B cell (primary cell): ENCODE data around the gene MAPK1. TPM values are rescaled to one million over a fixed set of nuclear protein-coding genes. Genes with fewer than 3 reads are reported as not detected.

Source experiments
- ATAC-seq: fragments of 200-7000 bp; cut with Tn5 transposase; one replicate; pipeline ENCODE4 v1.10.0; 2021; ENCODE audit warnings: low read depth, mild to moderate bottlenecking, moderate number of reproducible peaks, moderate library complexity
- CTCF ChIA-PET: fragments of 350-600 bp; sonication (Branson Sonifier 250); formaldehyde crosslinking; loops from one replicate; lab custom pipeline; 2021; ENCODE audit warnings: antibody characterized with exemption, inconsistent platforms; lab: Charles Lee
- POLR2A ChIA-PET: fragments of 350-600 bp; sonication (Branson Sonifier 250); formaldehyde crosslinking; loops from one replicate; lab custom pipeline; 2021; ENCODE audit warnings: antibody characterized with exemption; lab: Charles Lee
- DNase-seq: peaks from one replicate; pipeline ENCODE4 v3.0.0; 2013
- H2AFZ ChIP-seq: 2 replicates; pipeline ENCODE4 v1.6.1; 2012; ENCODE audit warnings: mild to moderate bottlenecking, low read depth, low read length; ENCODE audit not compliant: insufficient read depth, poor library complexity, severe bottlenecking
- H3K27ac ChIP-seq, 2 donors: 1 replicate in 1 of 2; 2 replicates in 1 of 2; pipeline ENCODE4 v1.5.1; 2012 to 2013; ENCODE audit warnings: low read length in 2 of 2, mild to moderate bottlenecking in 2 of 2, moderate library complexity in 1 of 2
- H3K27me3 ChIP-seq, 4 experiments: fragments of 200-600 bp in 1 of 4; sonication (generic) in 1 of 4; replicated peaks in 1 of 4; 1 replicate in 2 of 4; 2 replicates in 2 of 4; pipeline versions ENCODE4 v1.6.1 to v1.7.0; 2013 to 2016; ENCODE audit warnings: low read length in 3 of 4, mild to moderate bottlenecking in 2 of 4, mixed read lengths in 1 of 4, moderate library complexity in 1 of 4; ENCODE audit not compliant: insufficient read depth in 4 of 4, control insufficient read depth in 3 of 4; ENCODE audit errors: control extremely low read depth in 1 of 4
- H3K36me3 ChIP-seq, 2 experiments: replicated peaks in 1 of 2; 1 replicate in 1 of 2; 2 replicates in 1 of 2; pipeline versions ENCODE4 v1.6.1 to v1.7.1; 2013; ENCODE audit warnings: low read length in 1 of 2; ENCODE audit not compliant: insufficient read depth in 2 of 2, control insufficient read depth in 1 of 2; ENCODE audit errors: control extremely low read depth in 1 of 2, extremely low read depth in 1 of 2
- H3K4me1 ChIP-seq, 2 donors: fragments of 200-600 bp in 1 of 2; sonication (generic) in 1 of 2; 1 replicate in 1 of 2; 2 replicates in 1 of 2; pipeline versions ENCODE4 v1.5.1 to v1.6.1; 2013 to 2017; ENCODE audit warnings: low read length in 2 of 2; ENCODE audit not compliant: control insufficient read depth in 2 of 2, insufficient read depth in 2 of 2
- H3K4me2 ChIP-seq: replicated peaks from 2 replicates; pipeline ENCODE3; 2012; ENCODE audit warnings: mild to moderate bottlenecking, low read depth, low read length; ENCODE audit not compliant: poor library complexity, severe bottlenecking
- H3K4me3 ChIP-seq, 5 experiments: fragments of 200-600 bp in 1 of 5; sonication (generic) in 1 of 5; 1 replicate in 3 of 5; 2 replicates in 2 of 5; pipeline versions ENCODE4 v1.5.1 to v1.7.0; 2011 to 2016; ENCODE audit warnings: low read length in 4 of 5, mild to moderate bottlenecking in 4 of 5, low read depth in 2 of 5, control low read depth in 1 of 5, moderate library complexity in 1 of 5; ENCODE audit not compliant: insufficient read depth in 1 of 5; ENCODE audit errors: control extremely low read depth in 1 of 5, extremely low read depth in 1 of 5
- H3K79me2 ChIP-seq: fragments of 200-600 bp; sonication (generic); one replicate; pipeline ENCODE4 v1.6.0; 2016; ENCODE audit warnings: low read length; ENCODE audit not compliant: control insufficient read depth, insufficient read depth
- H3K9ac ChIP-seq: fragments of 200-600 bp; sonication (generic); 2 replicates; pipeline ENCODE4 v1.6.1; 2017; ENCODE audit warnings: mild to moderate bottlenecking, low read length, moderate library complexity
- H3K9me3 ChIP-seq, 3 donors: one replicate each; pipeline versions ENCODE4 v1.6.1 to v1.7.1; 2013; ENCODE audit warnings: low read length in 2 of 3; ENCODE audit not compliant: control insufficient read depth in 2 of 3, insufficient read depth in 1 of 3; ENCODE audit errors: control extremely low read depth in 1 of 3
- H4K20me1 ChIP-seq: 2 replicates; pipeline ENCODE4 v1.6.0; 2012; ENCODE audit warnings: mild to moderate bottlenecking, low read length; ENCODE audit not compliant: insufficient read depth, control insufficient read depth, poor library complexity, severe bottlenecking
- H3K27ac Mint-ChIP-seq: one replicate; pipeline ENCODE4 v1.8.0; 2021; ENCODE audit warnings: mixed read lengths
- H3K27me3 Mint-ChIP-seq: one replicate; pipeline ENCODE4 v1.8.0; 2021; ENCODE audit warnings: mixed read lengths
- H3K4me1 Mint-ChIP-seq: one replicate; pipeline ENCODE4 v1.8.0; 2021; ENCODE audit warnings: mixed read lengths
- H3K4me3 Mint-ChIP-seq: one replicate; pipeline ENCODE4 v1.8.0; 2021; ENCODE audit warnings: mixed read lengths
- H3K9me3 Mint-ChIP-seq: one replicate; pipeline ENCODE4 v1.8.0; 2022; ENCODE audit warnings: mixed read lengths; ENCODE audit not compliant: insufficient read depth
- EZH2 ChIP-seq: IDR thresholded peaks from 2 replicates; pipeline ENCODE4 v1.6.1; 2012; ENCODE audit warnings: borderline replicate concordance, low read depth, mild to moderate bottlenecking, moderate library complexity, low read length; ENCODE audit not compliant: insufficient read depth, poor library complexity, severe bottlenecking
- WGBS: methylation state at CpG from one replicate; pipeline ENCODE4 v1.1.5; 2013; ENCODE audit warnings: missing lambda C conversion rate; ENCODE audit not compliant: insufficient coverage; 5-methylcytosine and 5-hydroxymethylcytosine counted together
- intact Hi-C: fragments of 100-400 bp; cut with micrococcal nuclease; formaldehyde crosslinking; loops from one replicate; pipeline ENCODE4 v1.10.0; 2022
- polyA plus RNA-seq: library from polyadenylated mRNA; depleted of rRNA; stranded (reverse); fragments of >200 nt; gene quantifications from 2 replicates; pipeline ENCODE4 v1.2.3, GENCODE V29; 2012
- total RNA-seq, 2 donors: library from RNA; stranded (reverse); fragments of 120-200 nt in 1 of 2; gene quantifications; 1 replicate in 1 of 2; 2 replicates in 1 of 2; pipeline versions ENCODE4 v1.2.3 to v1.2.4, GENCODE V29; 2013 to 2022
- TF ChIP-seq, protein P1 (sequence below): fragments of 200-600 bp; IDR thresholded peaks from one replicate; pipeline ENCODE4 v1.8.0; 2022; ENCODE audit warnings: antibody characterized with exemption, mild to moderate bottlenecking

The MAPK1 gene
- total and polyA plus RNA-seq, 2 donors (not counting 1 experiment from before 2014, with no cell fraction given) = 24.0 to 155 TPM

DNA sequence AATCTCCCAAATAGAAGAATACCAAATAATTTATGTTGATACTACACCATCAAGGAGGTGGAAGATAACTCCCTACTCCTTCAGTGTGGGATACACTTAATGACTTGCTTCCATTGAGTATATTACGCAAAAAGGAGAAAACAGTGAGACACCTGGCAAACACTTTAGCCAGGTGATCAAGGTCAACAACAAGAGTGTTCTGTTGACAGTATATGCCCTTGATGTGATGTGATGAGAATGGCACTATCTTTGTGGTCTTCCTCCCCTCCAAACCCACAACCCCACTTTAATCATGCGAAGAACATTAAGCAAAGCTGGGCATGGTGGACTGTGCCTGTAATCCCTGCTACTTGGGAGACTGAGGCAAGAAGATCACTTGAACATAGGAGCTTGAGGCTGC is 26.0 kb downstream of the MAPK1 start:
- H3K27me3 Mint-ChIP-seq = no peaks in the 10 kb centered on the region
- H3K9ac ChIP-seq = no peak overlapping the region
- ATAC-seq (no peak), DNase-seq (no peak)
- H2AFZ ChIP-seq = no peak overlapping the region
- intact Hi-C loops = no loop called here
- H3K4me1 ChIP-seq = peaks cover 10 to 19% of the 10 kb centered on the region in 2 donors
- TF ChIP-seq, protein P1, sequence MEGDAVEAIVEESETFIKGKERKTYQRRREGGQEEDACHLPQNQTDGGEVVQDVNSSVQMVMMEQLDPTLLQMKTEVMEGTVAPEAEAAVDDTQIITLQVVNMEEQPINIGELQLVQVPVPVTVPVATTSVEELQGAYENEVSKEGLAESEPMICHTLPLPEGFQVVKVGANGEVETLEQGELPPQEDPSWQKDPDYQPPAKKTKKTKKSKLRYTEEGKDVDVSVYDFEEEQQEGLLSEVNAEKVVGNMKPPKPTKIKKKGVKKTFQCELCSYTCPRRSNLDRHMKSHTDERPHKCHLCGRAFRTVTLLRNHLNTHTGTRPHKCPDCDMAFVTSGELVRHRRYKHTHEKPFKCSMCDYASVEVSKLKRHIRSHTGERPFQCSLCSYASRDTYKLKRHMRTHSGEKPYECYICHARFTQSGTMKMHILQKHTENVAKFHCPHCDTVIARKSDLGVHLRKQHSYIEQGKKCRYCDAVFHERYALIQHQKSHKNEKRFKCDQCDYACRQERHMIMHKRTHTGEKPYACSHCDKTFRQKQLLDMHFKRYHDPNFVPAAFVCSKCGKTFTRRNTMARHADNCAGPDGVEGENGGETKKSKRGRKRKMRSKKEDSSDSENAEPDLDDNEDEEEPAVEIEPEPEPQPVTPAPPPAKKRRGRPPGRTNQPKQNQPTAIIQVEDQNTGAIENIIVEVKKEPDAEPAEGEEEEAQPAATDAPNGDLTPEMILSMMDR = no peak
- no peak for TF ChIP-seq EZH2
- WGBS = no CpG with 5 or more reads among the region's 2 CpGs
- no peak overlapping the region for H3K27ac ChIP-seq
- no peaks in the 10 kb centered on the region for H3K27me3 ChIP-seq
- no peak overlapping the region for H3K4me3 Mint-ChIP-seq
- H3K4me2 ChIP-seq = no peak overlapping the region
- ChIA-PET POLR2A (no interaction called here), CTCF (no interaction called here)
- H3K79me2 ChIP-seq = peaks cover 97% of the 10 kb centered on the region
- no peaks in the 10 kb centered on the region for H3K9me3 ChIP-seq
- H3K36me3 ChIP-seq = peaks cover 2 to 19% of the 10 kb centered on the region in 2 experiments
- no peak overlapping the region for H3K4me3 ChIP-seq
- peaks cover 40% of the 10 kb centered on the region for H4K20me1 ChIP-seq
- peaks cover 53% of the 10 kb centered on the region for H3K4me1 Mint-ChIP-seq
- H3K27ac Mint-ChIP-seq = no peak overlapping the region
- H3K9me3 Mint-ChIP-seq = peaks cover 2% of the 10 kb centered on the region

DNA sequence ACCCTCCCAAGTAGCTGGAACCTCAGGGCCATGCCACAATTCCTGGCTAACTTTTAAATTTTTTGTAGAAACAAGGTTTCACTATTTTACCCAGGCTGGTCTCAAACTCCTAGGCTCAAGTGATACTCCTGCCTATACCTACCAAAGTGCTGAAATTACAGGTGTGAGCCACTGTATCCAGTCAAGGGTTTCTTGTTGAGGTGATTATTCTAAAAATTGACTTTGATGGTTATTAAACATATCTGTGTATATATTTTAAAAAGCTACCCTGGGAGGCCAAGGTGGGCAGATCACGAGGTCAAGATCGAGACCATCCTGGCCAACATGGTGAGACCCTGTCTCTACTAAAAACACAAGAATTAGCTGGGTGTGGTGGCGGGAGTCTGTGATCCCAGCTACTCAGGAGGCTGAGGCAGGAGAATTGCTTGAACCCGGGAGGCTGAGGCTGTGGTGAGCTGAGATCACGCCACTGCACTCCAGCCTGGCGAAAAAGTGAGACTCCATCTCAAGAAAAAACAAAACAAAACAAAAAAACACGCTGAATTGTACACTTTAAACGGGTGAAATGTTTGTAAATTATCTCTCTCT is 27.1 kb downstream of the MAPK1 start:
- H2AFZ ChIP-seq = no peak overlapping the region
- TF ChIP-seq, protein P1 = no peak
- no peak for TF ChIP-seq EZH2
- 100% methylated on average over 1 of the region's 8 CpGs for WGBS
- POLR2A ChIA-PET = no interaction called here
- CTCF ChIA-PET = interaction anchor here (1.4 kb wide), 1 partner anchor 96 kb away, joined by 3 read pairs; no protein-coding TSS in a partner anchor
- H3K27ac ChIP-seq = no peak overlapping the region
- no peak overlapping the region for H3K9ac ChIP-seq
- H3K4me2 ChIP-seq = no peak overlapping the region
- peaks cover 2 to 19% of the 10 kb centered on the region in 2 experiments for H3K36me3 ChIP-seq
- no peak overlapping the region for H3K27ac Mint-ChIP-seq
- no peaks in the 10 kb centered on the region for H3K9me3 ChIP-seq
- no peaks in the 10 kb centered on the region for H3K27me3 Mint-ChIP-seq
- H3K4me3 Mint-ChIP-seq = no peak overlapping the region
- H3K4me3 ChIP-seq = no peak overlapping the region
- H3K4me1 Mint-ChIP-seq = peaks cover 52% of the 10 kb centered on the region
- H3K27me3 ChIP-seq = no peaks in the 10 kb centered on the region
- peaks cover 15 to 24% of the 10 kb centered on the region in 2 donors for H3K4me1 ChIP-seq
- intact Hi-C loops = no loop called here
- H4K20me1 ChIP-seq = peaks cover 29% of the 10 kb centered on the region
- peaks cover 2% of the 10 kb centered on the region for H3K9me3 Mint-ChIP-seq
- no peak for DNase-seq
- ATAC-seq = no peak
- peaks cover 97% of the 10 kb centered on the region for H3K79me2 ChIP-seq
